WTC11 (cell line): ENCODE results near the gene SPAAR. TPM values are rescaled to one million over a fixed set of nuclear protein-coding genes. Genes with fewer than 3 reads are reported as not detected.
A peak's percentile ranks its signal among the peaks of the same experiment; 100 is the strongest.

Experiments
- ATAC-seq: fragments of 200-7000 bp; cut with Tn5 transposase; 2 replicates; pipeline ENCODE4 v1.10.0; 2021; ENCODE audit warnings: mild to moderate bottlenecking, moderate library complexity
- Bru-seq: library from RNA; stranded (reverse); fragments of 400-500 nt; gene quantifications from one replicate; lab custom pipeline; 2021; lab: Mats Ljungman, UMichigan
- CTCF ChIA-PET: fragments of 300-600 bp; sonication (Branson Sonifier 250); formaldehyde crosslinking; loops from one replicate; lab custom pipeline; 2021; ENCODE audit warnings: antibody characterized with exemption; lab: Charles Lee
- POLR2A ChIA-PET: fragments of 350-600 bp; sonication (Branson Sonifier 250); formaldehyde crosslinking; loops from one replicate; lab custom pipeline; 2021; ENCODE audit warnings: antibody characterized with exemption; lab: Charles Lee
- DNase-seq: peaks from one replicate; pipeline ENCODE4 v3.0.0; 2021; ENCODE audit warnings: low spot score
- H3K27ac Mint-ChIP-seq: 2 replicates; pipeline ENCODE4 v1.8.0; 2021; ENCODE audit warnings: mixed read lengths
- H3K27me3 Mint-ChIP-seq: 2 replicates; pipeline ENCODE4 v1.8.0; 2021; ENCODE audit warnings: low read depth, mild to moderate bottlenecking, moderate library complexity, mixed read lengths
- H3K36me3 Mint-ChIP-seq: 2 replicates; pipeline ENCODE4 v1.8.0; 2021; ENCODE audit warnings: mixed read lengths
- H3K4me1 Mint-ChIP-seq: 2 replicates; pipeline ENCODE4 v1.8.0; 2022; ENCODE audit warnings: mixed read lengths
- H3K4me3 Mint-ChIP-seq: 2 replicates; pipeline ENCODE4 v1.8.0; 2021; ENCODE audit warnings: mild to moderate bottlenecking, moderate library complexity, mixed read lengths
- H3K9me3 Mint-ChIP-seq: 2 replicates; pipeline ENCODE4 v1.8.0; 2021; ENCODE audit warnings: mixed read lengths
- CREM ChIP-seq: sonication (generic); formaldehyde crosslinking; IDR thresholded peaks from 2 replicates; pipeline ENCODE4 v1.8.1; 2022; ENCODE audit warnings: mild to moderate bottlenecking, missing genetic modification reagents, moderate library complexity
- ETV6 ChIP-seq: sonication (generic); formaldehyde crosslinking; IDR thresholded peaks from 2 replicates; pipeline ENCODE4 v1.8.1; 2022; ENCODE audit warnings: mild to moderate bottlenecking, missing genetic modification reagents
- FOXJ3 ChIP-seq: sonication (generic); formaldehyde crosslinking; IDR thresholded peaks from 2 replicates; pipeline ENCODE4 v1.9.0; 2021; ENCODE audit warnings: missing genetic modification reagents, mild to moderate bottlenecking, borderline replicate concordance
- FOXK1 ChIP-seq: sonication (generic); formaldehyde crosslinking; IDR thresholded peaks from 2 replicates; pipeline ENCODE4 v1.8.0; 2022; ENCODE audit warnings: mild to moderate bottlenecking, moderate library complexity, missing genetic modification reagents
- NFYB ChIP-seq: sonication (generic); formaldehyde crosslinking; conservative IDR thresholded peaks from 2 replicates; pipeline ENCODE4 v1.8.0; 2022; ENCODE audit warnings: low read depth, missing genetic modification reagents
- NR2C2 ChIP-seq: sonication (generic); formaldehyde crosslinking; IDR thresholded peaks from 2 replicates; pipeline ENCODE4 v1.8.0; 2022; ENCODE audit warnings: mild to moderate bottlenecking, missing genetic modification reagents
- TEAD1 ChIP-seq: sonication (generic); formaldehyde crosslinking; IDR thresholded peaks from 2 replicates; pipeline ENCODE4 v1.8.0; 2022; ENCODE audit warnings: mild to moderate bottlenecking, missing genetic modification reagents
- TP53 ChIP-seq: sonication (generic); formaldehyde crosslinking; IDR thresholded peaks from 2 replicates; pipeline ENCODE4 v1.8.1; 2023; ENCODE audit warnings: mild to moderate bottlenecking, missing genetic modification reagents
- ZBTB21 ChIP-seq: sonication (generic); formaldehyde crosslinking; IDR thresholded peaks from 2 replicates; pipeline ENCODE4 v1.8.1; 2023; ENCODE audit warnings: mild to moderate bottlenecking, missing genetic modification reagents, borderline replicate concordance
- ZNF121 ChIP-seq: sonication (generic); formaldehyde crosslinking; IDR thresholded peaks from 2 replicates; pipeline ENCODE4 v1.8.0; 2023; ENCODE audit warnings: missing genetic modification reagents
- ZNF138 ChIP-seq: sonication (generic); formaldehyde crosslinking; conservative IDR thresholded peaks from 2 replicates; pipeline ENCODE4 v1.8.1; 2022; ENCODE audit warnings: mild to moderate bottlenecking, moderate library complexity, missing genetic modification reagents
- ZNF219 ChIP-seq: sonication (generic); formaldehyde crosslinking; IDR thresholded peaks from 2 replicates; pipeline ENCODE4 v1.8.0; 2023; ENCODE audit warnings: missing genetic modification reagents, mild to moderate bottlenecking, borderline replicate concordance
- ZNF317 ChIP-seq: sonication (generic); formaldehyde crosslinking; IDR thresholded peaks from 2 replicates; pipeline ENCODE4 v1.8.1; 2023; ENCODE audit warnings: low read depth, mild to moderate bottlenecking, moderate library complexity, missing genetic modification reagents, borderline replicate concordance
- long read RNA-seq, 3 experiments: library from RNA in 1 of 3; library from capped mRNA in 1 of 3; library from polyadenylated mRNA in 1 of 3; unstranded in 2 of 3; stranded (forward) in 1 of 3; transcript quantifications; one replicate each; pipeline ENCODE4 v2.0.0, GENCODE V29; 2021
- total RNA-seq: library from RNA; stranded (reverse); gene quantifications from 3 replicates; pipeline ENCODE4 v1.2.3, GENCODE V29; 2021
- TF ChIP-seq, protein P1 (sequence below): fragments of 200-600 bp; IDR thresholded peaks from 2 replicates; pipeline ENCODE4 v1.8.0; 2022; ENCODE audit warnings: antibody characterized with exemption
- TF ChIP-seq, protein P2 (sequence below): sonication (generic); formaldehyde crosslinking; IDR thresholded peaks from 2 replicates; pipeline ENCODE4 v1.8.0; 2023; ENCODE audit warnings: mild to moderate bottlenecking, missing genetic modification reagents
- TF ChIP-seq, protein P3 (sequence below): sonication (generic); formaldehyde crosslinking; conservative IDR thresholded peaks from 2 replicates; pipeline ENCODE4 v1.8.1; 2022; ENCODE audit warnings: mild to moderate bottlenecking, missing genetic modification reagents
- TF ChIP-seq, protein P4 (sequence below): fragments of 250-450 bp; sonication (Bioruptor Pico); IDR thresholded peaks from 2 replicates; pipeline ENCODE4 v1.9.0; 2021; ENCODE audit warnings: mild to moderate bottlenecking
- TF ChIP-seq, protein P5 (sequence below): sonication (generic); formaldehyde crosslinking; IDR thresholded peaks from 2 replicates; pipeline ENCODE4 v1.8.1; 2023; ENCODE audit warnings: mild to moderate bottlenecking, moderate library complexity, missing genetic modification reagents
- TF ChIP-seq, protein P6 (sequence below): sonication (generic); formaldehyde crosslinking; IDR thresholded peaks from 2 replicates; pipeline ENCODE4 v1.8.0; 2022; ENCODE audit warnings: mild to moderate bottlenecking, missing genetic modification reagents
- TF ChIP-seq, protein P7 (sequence below): fragments of 250-450 bp; sonication (Bioruptor Pico); IDR thresholded peaks from 2 replicates; pipeline ENCODE4 v1.8.0; 2021; ENCODE audit warnings: mild to moderate bottlenecking
- TF ChIP-seq, protein P8 (sequence below): sonication (generic); formaldehyde crosslinking; IDR thresholded peaks from 2 replicates; pipeline ENCODE4 v1.8.1; 2022; ENCODE audit warnings: missing genetic modification reagents, borderline replicate concordance
- TF ChIP-seq, protein P9 (sequence below): sonication (generic); formaldehyde crosslinking; conservative IDR thresholded peaks from 2 replicates; pipeline ENCODE4 v1.8.1; 2023; ENCODE audit warnings: mild to moderate bottlenecking, low read depth, missing genetic modification reagents, moderate library complexity

The SPAAR gene, protein sequence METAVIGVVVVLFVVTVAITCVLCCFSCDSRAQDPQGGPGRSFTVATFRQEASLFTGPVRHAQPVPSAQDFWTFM
- 0.23 to 0.33 TPM in 2 of 3 replicates, not detected in the other for total RNA-seq
- Bru-seq, nascent RNA = percentile 29 among the genes with signal in this experiment
- long read RNA-seq, experiment 1 = 0 reads
- long read RNA-seq, experiment 2 = 0 reads
- long read RNA-seq, experiment 3, partial matches to known transcripts = 0 of 1 reads
- long read RNA-seq, experiment 3, other reads (novel, unspliced or antisense) = 0 of 1 reads

DNA sequence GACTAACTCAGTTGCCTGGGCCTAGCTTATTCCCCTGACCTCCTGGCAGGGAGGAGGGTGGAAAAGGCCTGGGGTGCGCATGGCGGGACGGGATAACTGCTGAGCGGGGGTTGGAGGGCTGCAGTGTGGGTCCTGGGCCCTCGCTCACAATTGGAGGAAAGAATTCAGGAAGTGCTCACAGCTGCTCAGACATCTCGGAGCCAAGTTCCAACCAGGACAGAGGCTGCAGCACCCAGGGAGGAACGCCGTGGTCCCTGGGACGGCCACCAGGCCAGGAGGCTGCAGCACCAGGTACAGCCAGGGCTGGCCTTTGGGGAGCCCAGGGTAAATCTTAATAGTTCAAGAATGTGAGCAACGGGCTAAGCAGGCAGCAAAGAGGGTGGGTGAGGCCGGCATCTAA lies at the start of gene SPAAR:
TSS of gene SPAAR (plus strand) at position 217 of the 400 bp plus-strand sequence. CDS start 974 bp downstream, outside the sequence.
- TF ChIP-seq TEAD1 = no peak
- TF ChIP-seq NR2C2 (CRISPR knock-in tag) = no peak
- TF ChIP-seq ZNF219 (CRISPR knock-in tag) = no peak
- TF ChIP-seq, protein P1, sequence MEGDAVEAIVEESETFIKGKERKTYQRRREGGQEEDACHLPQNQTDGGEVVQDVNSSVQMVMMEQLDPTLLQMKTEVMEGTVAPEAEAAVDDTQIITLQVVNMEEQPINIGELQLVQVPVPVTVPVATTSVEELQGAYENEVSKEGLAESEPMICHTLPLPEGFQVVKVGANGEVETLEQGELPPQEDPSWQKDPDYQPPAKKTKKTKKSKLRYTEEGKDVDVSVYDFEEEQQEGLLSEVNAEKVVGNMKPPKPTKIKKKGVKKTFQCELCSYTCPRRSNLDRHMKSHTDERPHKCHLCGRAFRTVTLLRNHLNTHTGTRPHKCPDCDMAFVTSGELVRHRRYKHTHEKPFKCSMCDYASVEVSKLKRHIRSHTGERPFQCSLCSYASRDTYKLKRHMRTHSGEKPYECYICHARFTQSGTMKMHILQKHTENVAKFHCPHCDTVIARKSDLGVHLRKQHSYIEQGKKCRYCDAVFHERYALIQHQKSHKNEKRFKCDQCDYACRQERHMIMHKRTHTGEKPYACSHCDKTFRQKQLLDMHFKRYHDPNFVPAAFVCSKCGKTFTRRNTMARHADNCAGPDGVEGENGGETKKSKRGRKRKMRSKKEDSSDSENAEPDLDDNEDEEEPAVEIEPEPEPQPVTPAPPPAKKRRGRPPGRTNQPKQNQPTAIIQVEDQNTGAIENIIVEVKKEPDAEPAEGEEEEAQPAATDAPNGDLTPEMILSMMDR = no peak
- TF ChIP-seq, protein P2, sequence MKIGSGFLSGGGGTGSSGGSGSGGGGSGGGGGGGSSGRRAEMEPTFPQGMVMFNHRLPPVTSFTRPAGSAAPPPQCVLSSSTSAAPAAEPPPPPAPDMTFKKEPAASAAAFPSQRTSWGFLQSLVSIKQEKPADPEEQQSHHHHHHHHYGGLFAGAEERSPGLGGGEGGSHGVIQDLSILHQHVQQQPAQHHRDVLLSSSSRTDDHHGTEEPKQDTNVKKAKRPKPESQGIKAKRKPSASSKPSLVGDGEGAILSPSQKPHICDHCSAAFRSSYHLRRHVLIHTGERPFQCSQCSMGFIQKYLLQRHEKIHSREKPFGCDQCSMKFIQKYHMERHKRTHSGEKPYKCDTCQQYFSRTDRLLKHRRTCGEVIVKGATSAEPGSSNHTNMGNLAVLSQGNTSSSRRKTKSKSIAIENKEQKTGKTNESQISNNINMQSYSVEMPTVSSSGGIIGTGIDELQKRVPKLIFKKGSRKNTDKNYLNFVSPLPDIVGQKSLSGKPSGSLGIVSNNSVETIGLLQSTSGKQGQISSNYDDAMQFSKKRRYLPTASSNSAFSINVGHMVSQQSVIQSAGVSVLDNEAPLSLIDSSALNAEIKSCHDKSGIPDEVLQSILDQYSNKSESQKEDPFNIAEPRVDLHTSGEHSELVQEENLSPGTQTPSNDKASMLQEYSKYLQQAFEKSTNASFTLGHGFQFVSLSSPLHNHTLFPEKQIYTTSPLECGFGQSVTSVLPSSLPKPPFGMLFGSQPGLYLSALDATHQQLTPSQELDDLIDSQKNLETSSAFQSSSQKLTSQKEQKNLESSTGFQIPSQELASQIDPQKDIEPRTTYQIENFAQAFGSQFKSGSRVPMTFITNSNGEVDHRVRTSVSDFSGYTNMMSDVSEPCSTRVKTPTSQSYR (CRISPR knock-in tag) = no peak
- TF ChIP-seq FOXK1 (CRISPR knock-in tag) = no peak
- TF ChIP-seq ETV6 = no peak
- TF ChIP-seq, protein P3, sequence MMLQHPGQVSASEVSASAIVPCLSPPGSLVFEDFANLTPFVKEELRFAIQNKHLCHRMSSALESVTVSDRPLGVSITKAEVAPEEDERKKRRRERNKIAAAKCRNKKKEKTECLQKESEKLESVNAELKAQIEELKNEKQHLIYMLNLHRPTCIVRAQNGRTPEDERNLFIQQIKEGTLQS (CRISPR knock-in tag) = no peak
- TF ChIP-seq FOXJ3 (CRISPR knock-in tag) = no peak
- TF ChIP-seq, protein P4, sequence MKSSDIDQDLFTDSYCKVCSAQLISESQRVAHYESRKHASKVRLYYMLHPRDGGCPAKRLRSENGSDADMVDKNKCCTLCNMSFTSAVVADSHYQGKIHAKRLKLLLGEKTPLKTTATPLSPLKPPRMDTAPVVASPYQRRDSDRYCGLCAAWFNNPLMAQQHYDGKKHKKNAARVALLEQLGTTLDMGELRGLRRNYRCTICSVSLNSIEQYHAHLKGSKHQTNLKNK = no peak
- TF ChIP-seq, protein P5, sequence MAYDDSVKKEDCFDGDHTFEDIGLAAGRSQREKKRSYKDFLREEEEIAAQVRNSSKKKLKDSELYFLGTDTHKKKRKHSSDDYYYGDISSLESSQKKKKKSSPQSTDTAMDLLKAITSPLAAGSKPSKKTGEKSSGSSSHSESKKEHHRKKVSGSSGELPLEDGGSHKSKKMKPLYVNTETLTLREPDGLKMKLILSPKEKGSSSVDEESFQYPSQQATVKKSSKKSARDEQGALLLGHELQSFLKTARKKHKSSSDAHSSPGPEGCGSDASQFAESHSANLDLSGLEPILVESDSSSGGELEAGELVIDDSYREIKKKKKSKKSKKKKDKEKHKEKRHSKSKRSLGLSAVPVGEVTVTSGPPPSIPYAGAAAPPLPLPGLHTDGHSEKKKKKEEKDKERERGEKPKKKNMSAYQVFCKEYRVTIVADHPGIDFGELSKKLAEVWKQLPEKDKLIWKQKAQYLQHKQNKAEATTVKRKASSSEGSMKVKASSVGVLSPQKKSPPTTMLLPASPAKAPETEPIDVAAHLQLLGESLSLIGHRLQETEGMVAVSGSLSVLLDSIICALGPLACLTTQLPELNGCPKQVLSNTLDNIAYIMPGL (CRISPR knock-in tag) = no peak
- no peak for TF ChIP-seq CREM
- TF ChIP-seq, protein P6, sequence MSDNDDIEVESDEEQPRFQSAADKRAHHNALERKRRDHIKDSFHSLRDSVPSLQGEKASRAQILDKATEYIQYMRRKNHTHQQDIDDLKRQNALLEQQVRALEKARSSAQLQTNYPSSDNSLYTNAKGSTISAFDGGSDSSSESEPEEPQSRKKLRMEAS (CRISPR knock-in tag) = no peak
- no peak for TF ChIP-seq TP53 (CRISPR knock-in tag)
- TF ChIP-seq ZNF121 (CRISPR knock-in tag) = no peak
- ATAC-seq (no peak), DNase-seq (no peak)
- Mint-ChIP-seq H3K9me3 (no peaks in the 10 kb centered on the region), H3K36me3 (no peaks in the 10 kb centered on the region), H3K27ac (peak within 1 kb of the TSS; percentile 92; the same call in 1 of the 2 replicates), H3K4me1 (peaks cover 43% of the 10 kb centered on the region), H3K4me3 (no peak within 1 kb of the TSS), H3K27me3 (peaks cover 4% of the 10 kb centered on the region; the same call in 1 of the 2 replicates)
- ChIA-PET POLR2A (no interaction called here), CTCF (interaction anchor here (0.7 to 3.2 kb wide), 6 partner anchors 27 to 118 kb away, joined by 3 to 16 read pairs (median 4); partner anchors contain the start of genes HINT2 and NPR2)

DNA sequence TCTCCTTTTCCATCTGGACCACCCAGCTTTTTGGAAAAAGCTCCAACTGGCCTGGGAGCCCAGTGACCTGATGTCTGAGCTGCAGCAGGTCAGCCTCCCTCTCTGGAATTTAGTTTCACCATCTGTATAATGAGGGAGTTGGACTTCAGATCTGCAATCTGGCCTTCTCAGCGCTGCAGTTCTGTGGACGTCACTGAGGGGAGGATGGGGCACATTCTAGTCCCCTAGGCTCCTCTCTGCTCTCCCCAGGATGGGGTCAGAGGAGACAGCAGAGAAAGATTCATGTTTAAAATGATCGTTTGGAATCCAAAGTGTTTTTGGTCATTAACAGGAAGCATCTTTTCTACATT lies 49.3 kb upstream of the SPAAR start:
- no peak for ATAC-seq
- CTCF ChIA-PET = interaction anchor here (1.5 to 5.1 kb wide), 4 partner anchors 22 to 84 kb away, joined by 3 to 22 read pairs (median 8); partner anchors contain the start of gene HINT2
- POLR2A ChIA-PET = no interaction called here
- TF ChIP-seq, protein P7, sequence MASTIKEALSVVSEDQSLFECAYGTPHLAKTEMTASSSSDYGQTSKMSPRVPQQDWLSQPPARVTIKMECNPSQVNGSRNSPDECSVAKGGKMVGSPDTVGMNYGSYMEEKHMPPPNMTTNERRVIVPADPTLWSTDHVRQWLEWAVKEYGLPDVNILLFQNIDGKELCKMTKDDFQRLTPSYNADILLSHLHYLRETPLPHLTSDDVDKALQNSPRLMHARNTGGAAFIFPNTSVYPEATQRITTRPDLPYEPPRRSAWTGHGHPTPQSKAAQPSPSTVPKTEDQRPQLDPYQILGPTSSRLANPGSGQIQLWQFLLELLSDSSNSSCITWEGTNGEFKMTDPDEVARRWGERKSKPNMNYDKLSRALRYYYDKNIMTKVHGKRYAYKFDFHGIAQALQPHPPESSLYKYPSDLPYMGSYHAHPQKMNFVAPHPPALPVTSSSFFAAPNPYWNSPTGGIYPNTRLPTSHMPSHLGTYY (CRISPR knock-in tag) = no peak
- no peak for TF ChIP-seq NFYB
- no peak for TF ChIP-seq ZBTB21 (CRISPR knock-in tag)
- no peak for TF ChIP-seq ZNF138
- no peak for TF ChIP-seq ZNF317 (CRISPR knock-in tag)
- TF ChIP-seq, protein P8, sequence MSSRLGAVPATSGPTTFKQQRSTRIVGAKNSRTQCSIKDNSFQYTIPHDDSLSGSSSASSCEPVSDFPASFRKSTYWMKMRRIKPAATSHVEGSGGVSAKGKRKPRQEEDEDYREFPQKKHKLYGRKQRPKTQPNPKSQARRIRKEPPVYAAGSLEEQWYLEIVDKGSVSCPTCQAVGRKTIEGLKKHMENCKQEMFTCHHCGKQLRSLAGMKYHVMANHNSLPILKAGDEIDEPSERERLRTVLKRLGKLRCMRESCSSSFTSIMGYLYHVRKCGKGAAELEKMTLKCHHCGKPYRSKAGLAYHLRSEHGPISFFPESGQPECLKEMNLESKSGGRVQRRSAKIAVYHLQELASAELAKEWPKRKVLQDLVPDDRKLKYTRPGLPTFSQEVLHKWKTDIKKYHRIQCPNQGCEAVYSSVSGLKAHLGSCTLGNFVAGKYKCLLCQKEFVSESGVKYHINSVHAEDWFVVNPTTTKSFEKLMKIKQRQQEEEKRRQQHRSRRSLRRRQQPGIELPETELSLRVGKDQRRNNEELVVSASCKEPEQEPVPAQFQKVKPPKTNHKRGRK (CRISPR knock-in tag) = no peak
- TF ChIP-seq, protein P9, sequence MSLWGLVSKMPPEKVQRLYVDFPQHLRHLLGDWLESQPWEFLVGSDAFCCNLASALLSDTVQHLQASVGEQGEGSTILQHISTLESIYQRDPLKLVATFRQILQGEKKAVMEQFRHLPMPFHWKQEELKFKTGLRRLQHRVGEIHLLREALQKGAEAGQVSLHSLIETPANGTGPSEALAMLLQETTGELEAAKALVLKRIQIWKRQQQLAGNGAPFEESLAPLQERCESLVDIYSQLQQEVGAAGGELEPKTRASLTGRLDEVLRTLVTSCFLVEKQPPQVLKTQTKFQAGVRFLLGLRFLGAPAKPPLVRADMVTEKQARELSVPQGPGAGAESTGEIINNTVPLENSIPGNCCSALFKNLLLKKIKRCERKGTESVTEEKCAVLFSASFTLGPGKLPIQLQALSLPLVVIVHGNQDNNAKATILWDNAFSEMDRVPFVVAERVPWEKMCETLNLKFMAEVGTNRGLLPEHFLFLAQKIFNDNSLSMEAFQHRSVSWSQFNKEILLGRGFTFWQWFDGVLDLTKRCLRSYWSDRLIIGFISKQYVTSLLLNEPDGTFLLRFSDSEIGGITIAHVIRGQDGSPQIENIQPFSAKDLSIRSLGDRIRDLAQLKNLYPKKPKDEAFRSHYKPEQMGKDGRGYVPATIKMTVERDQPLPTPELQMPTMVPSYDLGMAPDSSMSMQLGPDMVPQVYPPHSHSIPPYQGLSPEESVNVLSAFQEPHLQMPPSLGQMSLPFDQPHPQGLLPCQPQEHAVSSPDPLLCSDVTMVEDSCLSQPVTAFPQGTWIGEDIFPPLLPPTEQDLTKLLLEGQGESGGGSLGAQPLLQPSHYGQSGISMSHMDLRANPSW (CRISPR knock-in tag) = no peak

More for the DNA sequence above, 49.3 kb upstream of the SPAAR start:
- no peaks in the 10 kb centered on the region for H3K9me3 Mint-ChIP-seq
- H3K4me1 Mint-ChIP-seq = peaks cover 5% of the 10 kb centered on the region
- H3K27ac Mint-ChIP-seq = no peak overlapping the region
- H3K27me3 Mint-ChIP-seq = peaks cover 23% of the 10 kb centered on the region
- no peak for DNase-seq
- no peaks in the 10 kb centered on the region for H3K36me3 Mint-ChIP-seq
- H3K4me3 Mint-ChIP-seq = no peak overlapping the region
